A549 (cell line): ENCODE data around the gene ABCA3. TPM values are rescaled to one million over a fixed set of nuclear protein-coding genes. Genes with fewer than 3 reads are reported as not detected.

Source experiments
- ATAC-seq, 2 experiments: fragments of 200-7000 bp in 1 of 2; fragments of >200 bp in 1 of 2; cut with Nextera tagmentation in 1 of 2; cut with Tn5 transposase in 1 of 2; 3 replicates each; pipeline versions ENCODE4 v1.8.0 to v1.9.1; 2018 to 2020; ENCODE audit warnings: mild to moderate bottlenecking in 1 of 2, moderate library complexity in 1 of 2
- CTCF ChIA-PET: fragments of 300-600 bp; sonication (Branson Sonifier 250); formaldehyde crosslinking; extraction: SDS; loops from one replicate; lab custom pipeline; 2021; ENCODE audit warnings: antibody characterized with exemption, inconsistent platforms; lab: Yijun Ruan, JAX
- POLR2A ChIA-PET: fragments of 350-600 bp; formaldehyde crosslinking; extraction: SDS; loops from one replicate; lab custom pipeline; 2021; ENCODE audit warnings: antibody characterized with exemption, inconsistent platforms; lab: Yijun Ruan, JAX
- DNase-seq, 2 experiments: peaks; one replicate each; pipeline versions ENCODE4 v3.0.0 to v3.0.0-alpha.2; 2011 to 2016; ENCODE audit warnings: low read depth in 1 of 2, low spot score in 1 of 2
- FAIRE-seq: peaks from 2 replicates; lab custom pipeline; 2011; peaks lifted over from hg19 to GRCh38; lab: Jason Lieb, UNC
- H3K27ac ChIP-seq, 2 experiments: fragments of >200 bp; sonication (Bioruptor Twin); formaldehyde crosslinking; 3 replicates each; pipeline ENCODE4 v1.5.1; 2016 to 2017
- H3K4me1 ChIP-seq: fragments of >200 bp; sonication (Bioruptor Twin); formaldehyde crosslinking; 3 replicates; pipeline ENCODE4 v1.6.1; 2016
- H3K4me2 ChIP-seq: fragments of >200 bp; sonication (Bioruptor Twin); formaldehyde crosslinking; 3 replicates; pipeline ENCODE4 v1.6.1; 2016
- H3K4me3 ChIP-seq: fragments of >200 bp; sonication (Bioruptor Twin); formaldehyde crosslinking; 3 replicates; pipeline ENCODE4 v1.5.1; 2016
- H3K9me3 ChIP-seq: fragments of >200 bp; sonication (Bioruptor Twin); formaldehyde crosslinking; 3 replicates; pipeline ENCODE4 v1.6.1; 2016
- BHLHE40 ChIP-seq: IDR thresholded peaks from 2 replicates; pipeline ENCODE4 v1.6.1; 2012; ENCODE audit warnings: low read depth, low read length, inconsistent platforms
- CBX8 ChIP-seq: fragments of 200-600 bp; sonication (generic); IDR thresholded peaks from 2 replicates; pipeline ENCODE4 v1.6.1; 2016
- CEBPB ChIP-seq, 2 experiments: fragments of >200 bp in 1 of 2; sonication (Bioruptor Twin) in 1 of 2; formaldehyde crosslinking in 1 of 2; IDR thresholded peaks; 2 replicates each; pipeline ENCODE4 v1.6.1; 2012 to 2016
- CHD2 ChIP-seq: fragments of 150-350 bp; IDR thresholded peaks from 2 replicates; pipeline ENCODE4 v1.6.1; 2014; ENCODE audit warnings: low read length; ENCODE audit not compliant: partially characterized antibody
- EHF ChIP-seq: fragments of 250-450 bp; sonication (Bioruptor Pico); IDR thresholded peaks from 2 replicates; pipeline ENCODE4 v1.5.0; 2020; ENCODE audit warnings: mild to moderate bottlenecking
- ESRRA ChIP-seq: fragments of 150-350 bp; IDR thresholded peaks from 2 replicates; pipeline ENCODE4 v1.6.1; 2014; ENCODE audit warnings: mild to moderate bottlenecking, low read length, borderline replicate concordance
- FOSB ChIP-seq: fragments of 250-450 bp; sonication (Bioruptor Pico); IDR thresholded peaks from 2 replicates; pipeline ENCODE4 v1.5.0; 2020; ENCODE audit warnings: mild to moderate bottlenecking, moderate library complexity
- FOSL2 ChIP-seq, 2 experiments: fragments of 450-650 bp in 1 of 2; fragments of >200 bp in 1 of 2; sonication (Bioruptor Twin) in 1 of 2; formaldehyde crosslinking; IDR thresholded peaks; 2 replicates each; pipeline versions ENCODE4 v1.5.0 to v1.6.1; 2016 to 2020; ENCODE audit warnings: mild to moderate bottlenecking in 1 of 2, moderate library complexity in 1 of 2
- FOXS1 ChIP-seq: fragments of 250-450 bp; sonication (Bioruptor Pico); IDR thresholded peaks from 2 replicates; pipeline ENCODE4 v1.5.0; 2020; ENCODE audit warnings: mild to moderate bottlenecking, moderate library complexity
- HEYL ChIP-seq: fragments of 250-450 bp; sonication (Bioruptor Pico); IDR thresholded peaks from 2 replicates; pipeline ENCODE4 v1.8.0; 2021; ENCODE audit warnings: mild to moderate bottlenecking, moderate library complexity
- HOXA7 ChIP-seq: fragments of 250-450 bp; sonication (Bioruptor Pico); IDR thresholded peaks from 2 replicates; pipeline ENCODE4 v1.5.0; 2020; ENCODE audit warnings: mild to moderate bottlenecking, moderate library complexity
- HOXB13 ChIP-seq: fragments of 250-450 bp; sonication (Bioruptor Pico); IDR thresholded peaks from 2 replicates; pipeline ENCODE4 v1.5.0; 2020; ENCODE audit warnings: low read depth, mild to moderate bottlenecking, moderate library complexity
- HOXB5 ChIP-seq: fragments of 250-450 bp; sonication (Bioruptor Pico); IDR thresholded peaks from 2 replicates; pipeline ENCODE4 v1.5.0; 2020; ENCODE audit warnings: mild to moderate bottlenecking, moderate library complexity
- KDM5A ChIP-seq: fragments of 200-600 bp; sonication (generic); IDR thresholded peaks from 2 replicates; pipeline ENCODE4 v1.6.1; 2016; ENCODE audit warnings: antibody characterized with exemption, mild to moderate bottlenecking
- RFX5 ChIP-seq: fragments of 450-650 bp; IDR thresholded peaks from 2 replicates; pipeline ENCODE4 v1.7.1; 2014; ENCODE audit warnings: antibody characterized with exemption, mild to moderate bottlenecking, moderate library complexity
- RNF2 ChIP-seq: fragments of 200-600 bp; sonication (generic); IDR thresholded peaks from 2 replicates; pipeline ENCODE4 v1.6.1; 2016; ENCODE audit warnings: low read depth, mild to moderate bottlenecking, antibody characterized with exemption, moderate library complexity, borderline replicate concordance
- SREBF2 ChIP-seq: fragments of 450-650 bp; IDR thresholded peaks from 2 replicates; pipeline ENCODE4 v1.6.1; 2014; ENCODE audit warnings: mild to moderate bottlenecking, moderate library complexity
- TFCP2L1 ChIP-seq: fragments of 250-450 bp; sonication (Bioruptor Pico); IDR thresholded peaks from 2 replicates; pipeline ENCODE4 v1.5.0; 2021; ENCODE audit warnings: mild to moderate bottlenecking
- TP53 ChIP-seq: fragments of 250-450 bp; sonication (Bioruptor Pico); IDR thresholded peaks from 2 replicates; pipeline ENCODE4 v1.5.0; 2021; ENCODE audit warnings: mild to moderate bottlenecking, moderate library complexity
- ZC3H11A ChIP-seq: fragments of 450-650 bp; IDR thresholded peaks from 2 replicates; pipeline ENCODE4 v1.6.1; 2014; ENCODE audit warnings: antibody characterized with exemption, mild to moderate bottlenecking
- ZNF302 ChIP-seq: fragments of 250-450 bp; sonication (Bioruptor Pico); IDR thresholded peaks from 2 replicates; pipeline ENCODE4 v1.9.0; 2021; ENCODE audit warnings: inconsistent platforms, mild to moderate bottlenecking, moderate library complexity
- WGBS: methylation state at CpG from one replicate; pipeline ENCODE4 v1.1.6; 2017; ENCODE audit errors: missing lambda C conversion rate; 5-methylcytosine and 5-hydroxymethylcytosine counted together
- polyA plus RNA-seq, 4 experiments: library from polyadenylated mRNA; depleted of rRNA in 3 of 4; stranded (reverse); fragments of >200 nt; fragmentation: RNase III in 1 of 4; extraction: RNeasy Plus Mini Kit Qiagen cat#74134 plus additional on column Dnase treatment in 1 of 4; gene quantifications; 2 replicates in 3 of 4; 3 replicates in 1 of 4; pipeline ENCODE4 v1.2.3, GENCODE V29; 2011 to 2017
- TF ChIP-seq, protein P1 (sequence below): IDR thresholded peaks from 2 replicates; pipeline ENCODE4 v1.6.1; 2012; ENCODE audit warnings: low read depth, borderline replicate concordance
- TF ChIP-seq, protein P2 (sequence below): fragments of 250-450 bp; sonication (Bioruptor Pico); IDR thresholded peaks from 2 replicates; pipeline ENCODE4 v1.5.0; 2021; ENCODE audit warnings: mild to moderate bottlenecking, moderate library complexity, borderline replicate concordance
- TF ChIP-seq, protein P3 (sequence below): fragments of >200 bp; sonication (Bioruptor Twin); formaldehyde crosslinking; IDR thresholded peaks from 3 replicates; pipeline ENCODE4 v1.5.1; 2016

ABCA3 gene
- polyA plus RNA-seq, 2 of the 4 experiments (the other 2 are of a cell fraction): 6.4 to 9.9 TPM

DNA sequence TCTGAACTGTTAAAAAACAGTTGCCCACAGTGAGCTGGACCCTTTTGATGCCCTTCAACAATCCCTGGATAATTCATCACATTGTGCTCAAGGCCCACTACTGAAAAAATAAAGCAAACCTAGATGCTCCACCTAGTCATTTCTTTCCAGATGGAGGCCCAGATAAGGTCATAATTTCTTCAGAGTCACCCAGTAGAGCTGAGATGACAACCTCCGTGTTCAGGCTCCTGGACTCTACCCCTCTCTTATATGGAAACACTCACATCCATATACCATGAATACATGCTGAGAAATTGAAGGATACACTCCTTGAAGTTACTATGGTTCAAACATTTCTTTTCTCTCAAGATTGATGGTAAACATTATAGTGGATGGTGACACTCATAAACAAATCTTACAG lies 2.7 kb upstream of the ABCA3 start:
- 86% methylated on average over 1 of the region's 1 CpG for WGBS
- ATAC-seq: no peak
- no peak for DNase-seq
- ChIA-PET CTCF (interaction anchor here (0.8 to 1.3 kb wide), 2 partner anchors 86 to 158 kb away, joined by 3 to 5 read pairs; partner anchors contain the start of gene CCNF), POLR2A (no interaction called here)
- no peak for FAIRE-seq
- TF ChIP-seq HOXA7 (CRISPR knock-in tag) (no peak), EHF (CRISPR knock-in tag) (no peak), CHD2 (no peak), ZC3H11A (no peak), BHLHE40 (no peak), FOSL2 (IDR thresholded peaks at IDR 0.05) (no peak), FOSL2 (CRISPR knock-in tag; IDR thresholded peaks at IDR 0.05) (no peak), ZNF302 (no peak), CBX8 (no peak)
- Histone ChIP-seq H3K4me1 (peaks cover 11% of the 10 kb centered on the region; the same call in 2 of the 3 replicates), H3K4me3 (no peak overlapping the region), H3K27ac (no peak overlapping the region), H3K4me2 (no peak overlapping the region), H3K9me3 (peaks cover 4% of the 10 kb centered on the region; the same call in 2 of the 3 replicates)

DNA sequence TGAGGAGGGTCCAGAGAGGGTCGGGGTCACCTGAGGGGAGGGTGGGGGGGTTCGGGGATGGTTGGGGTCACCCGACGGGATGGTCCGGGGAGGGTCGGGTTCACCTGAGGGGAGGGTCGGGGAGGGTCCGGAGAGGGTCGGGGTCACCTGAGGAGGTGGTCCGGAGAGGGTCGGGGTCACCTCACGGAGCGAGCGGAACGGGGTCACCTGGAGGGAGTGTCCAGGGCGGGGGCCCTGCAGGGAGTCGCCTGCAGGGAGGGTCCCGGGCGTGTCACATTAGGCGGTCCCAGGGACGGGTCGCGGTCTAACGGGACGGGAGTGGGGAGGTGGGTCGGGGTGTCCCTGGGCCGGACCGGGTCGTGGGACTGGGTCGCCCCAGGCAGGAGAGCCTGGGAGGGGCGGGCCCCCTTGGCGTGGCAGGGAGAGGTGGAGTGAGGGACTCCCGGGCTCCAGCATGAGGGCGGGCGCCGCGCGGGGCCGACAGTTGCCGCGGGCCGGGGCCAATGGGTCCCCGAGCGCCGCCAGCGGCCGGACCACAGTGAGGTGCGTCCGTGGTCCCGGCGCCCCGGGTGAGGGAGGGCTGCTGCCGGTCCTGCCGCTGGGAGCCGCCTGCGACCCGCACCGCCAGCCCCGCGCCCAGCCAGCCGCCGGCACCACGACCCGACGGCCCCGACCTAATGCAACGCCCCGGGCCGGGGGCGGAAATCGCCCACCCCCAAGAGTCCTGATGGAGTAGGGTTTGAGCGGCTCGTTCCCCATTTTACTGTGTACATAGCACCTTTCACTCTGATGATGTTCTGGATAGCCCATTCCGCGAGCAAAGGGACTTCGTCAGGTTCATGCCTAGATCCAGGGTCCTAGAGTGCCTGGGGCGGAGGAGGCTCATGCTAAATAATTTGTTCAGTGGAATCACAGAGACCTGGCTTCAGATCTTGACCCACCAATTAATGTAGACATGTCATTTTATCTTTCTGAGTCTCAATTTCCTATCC lies 1.2 kb upstream of the ABCA3 start:
- Histone ChIP-seq H3K4me1 (peaks cover 11% of the 10 kb centered on the region; the same call in 2 of the 3 replicates), H3K4me2 (no peak overlapping the region; the same call in 2 of the 3 replicates), H3K4me3 (no peak overlapping the region), H3K27ac (peak overlapping the region in 1 of 2 experiments; percentile 81; a peak in 3 of 6 replicates), H3K9me3 (peaks cover 4% of the 10 kb centered on the region; the same call in 2 of the 3 replicates)
- WGBS: 89% methylated on average over 66 of the region's 77 CpGs
- ChIA-PET POLR2A (no interaction called here), CTCF (no interaction called here)
- TF ChIP-seq, protein P1, sequence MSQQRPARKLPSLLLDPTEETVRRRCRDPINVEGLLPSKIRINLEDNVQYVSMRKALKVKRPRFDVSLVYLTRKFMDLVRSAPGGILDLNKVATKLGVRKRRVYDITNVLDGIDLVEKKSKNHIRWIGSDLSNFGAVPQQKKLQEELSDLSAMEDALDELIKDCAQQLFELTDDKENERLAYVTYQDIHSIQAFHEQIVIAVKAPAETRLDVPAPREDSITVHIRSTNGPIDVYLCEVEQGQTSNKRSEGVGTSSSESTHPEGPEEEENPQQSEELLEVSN: no peak
- TF ChIP-seq SREBF2: no peak
- no peak for TF ChIP-seq FOXS1
- TF ChIP-seq, protein P2, sequence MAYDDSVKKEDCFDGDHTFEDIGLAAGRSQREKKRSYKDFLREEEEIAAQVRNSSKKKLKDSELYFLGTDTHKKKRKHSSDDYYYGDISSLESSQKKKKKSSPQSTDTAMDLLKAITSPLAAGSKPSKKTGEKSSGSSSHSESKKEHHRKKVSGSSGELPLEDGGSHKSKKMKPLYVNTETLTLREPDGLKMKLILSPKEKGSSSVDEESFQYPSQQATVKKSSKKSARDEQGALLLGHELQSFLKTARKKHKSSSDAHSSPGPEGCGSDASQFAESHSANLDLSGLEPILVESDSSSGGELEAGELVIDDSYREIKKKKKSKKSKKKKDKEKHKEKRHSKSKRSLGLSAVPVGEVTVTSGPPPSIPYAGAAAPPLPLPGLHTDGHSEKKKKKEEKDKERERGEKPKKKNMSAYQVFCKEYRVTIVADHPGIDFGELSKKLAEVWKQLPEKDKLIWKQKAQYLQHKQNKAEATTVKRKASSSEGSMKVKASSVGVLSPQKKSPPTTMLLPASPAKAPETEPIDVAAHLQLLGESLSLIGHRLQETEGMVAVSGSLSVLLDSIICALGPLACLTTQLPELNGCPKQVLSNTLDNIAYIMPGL (CRISPR knock-in tag): no peak
- no peak for TF ChIP-seq CEBPB (IDR thresholded peaks at IDR 0.05)
- no peak for TF ChIP-seq FOSL2 (IDR thresholded peaks at IDR 0.05)
- no peak for TF ChIP-seq FOSL2 (CRISPR knock-in tag; IDR thresholded peaks at IDR 0.05)
- no peak for TF ChIP-seq TFCP2L1 (CRISPR knock-in tag)
- no peak for TF ChIP-seq TP53 (CRISPR knock-in tag)
- no peak for TF ChIP-seq KDM5A
- TF ChIP-seq RNF2: no peak
- TF ChIP-seq HOXA7 (CRISPR knock-in tag): no peak
- no peak for TF ChIP-seq HOXB13 (CRISPR knock-in tag)
- no peak for TF ChIP-seq HEYL (CRISPR knock-in tag)
- no peak for TF ChIP-seq RFX5
- no peak for TF ChIP-seq HOXB5
- no peak for TF ChIP-seq FOSB (CRISPR knock-in tag)
- TF ChIP-seq, protein P3, sequence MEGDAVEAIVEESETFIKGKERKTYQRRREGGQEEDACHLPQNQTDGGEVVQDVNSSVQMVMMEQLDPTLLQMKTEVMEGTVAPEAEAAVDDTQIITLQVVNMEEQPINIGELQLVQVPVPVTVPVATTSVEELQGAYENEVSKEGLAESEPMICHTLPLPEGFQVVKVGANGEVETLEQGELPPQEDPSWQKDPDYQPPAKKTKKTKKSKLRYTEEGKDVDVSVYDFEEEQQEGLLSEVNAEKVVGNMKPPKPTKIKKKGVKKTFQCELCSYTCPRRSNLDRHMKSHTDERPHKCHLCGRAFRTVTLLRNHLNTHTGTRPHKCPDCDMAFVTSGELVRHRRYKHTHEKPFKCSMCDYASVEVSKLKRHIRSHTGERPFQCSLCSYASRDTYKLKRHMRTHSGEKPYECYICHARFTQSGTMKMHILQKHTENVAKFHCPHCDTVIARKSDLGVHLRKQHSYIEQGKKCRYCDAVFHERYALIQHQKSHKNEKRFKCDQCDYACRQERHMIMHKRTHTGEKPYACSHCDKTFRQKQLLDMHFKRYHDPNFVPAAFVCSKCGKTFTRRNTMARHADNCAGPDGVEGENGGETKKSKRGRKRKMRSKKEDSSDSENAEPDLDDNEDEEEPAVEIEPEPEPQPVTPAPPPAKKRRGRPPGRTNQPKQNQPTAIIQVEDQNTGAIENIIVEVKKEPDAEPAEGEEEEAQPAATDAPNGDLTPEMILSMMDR: no peak
- no peak for TF ChIP-seq ESRRA
- DNase-seq: no peak
- FAIRE-seq: no peak
- ATAC-seq: no peak
